Spleen (tissue), 7 donors: ENCODE results near the gene CPTP.

Experiments
- CTCF ChIP-seq, 11 experiments: fragments of 200-600 bp in 7 of 11; fragments of 450-650 bp in 4 of 11; sonication (generic) in 4 of 11; IDR thresholded peaks in 8 of 11; conservative IDR thresholded peaks in 3 of 11; 1 replicate in 7 of 11; 2 replicates in 4 of 11; pipeline versions ENCODE4 v1.4.0 to v1.8.0; 2016 to 2021; ENCODE audit warnings: antibody characterized with exemption in 11 of 11, inconsistent platforms in 4 of 11, mild to moderate bottlenecking in 1 of 11
- POLR2A ChIP-seq, 3 donors: fragments of 450-650 bp; IDR thresholded peaks; one replicate each; pipeline ENCODE4 v1.5.1; 2017; ENCODE audit warnings: antibody characterized with exemption in 3 of 3, mild to moderate bottlenecking in 1 of 3
- POLR2AphosphoS5 ChIP-seq, 3 donors: sonication (generic); formaldehyde crosslinking; IDR thresholded peaks; one replicate each; pipeline ENCODE4 v1.5.1; 2017; ENCODE audit warnings: antibody characterized with exemption in 3 of 3
- donor health status: DM: no; HTN: no; CAD: no; lungs with moderate emphysema.
- donor health status: DM: no; HTN: no; CAD: no.
- donor health status: DM: no; HTN: no; CAD: no.

GRCh38 chr1:1284221-1285101 lies 40.1 kb upstream of the CPTP start:
- TF ChIP-seq POLR2A (IDR thresholded peaks at IDR 0.05) = no peak
- TF ChIP-seq CTCF (IDR thresholded peaks at IDR 0.05 in 8 of 11, conservative IDR thresholded peaks at IDR 0.05 in 3 of 11) = no peak
- TF ChIP-seq POLR2AphosphoS5 (IDR thresholded peaks at IDR 0.05) = no peak
